Activated CD4-positive, alpha-beta memory T cell treated with anti-CD3 and anti-CD28 coated beads for 36 hours (primary cell): ENCODE measurements around the gene BTBD10. TPM values are rescaled to one million over a fixed set of nuclear protein-coding genes. Genes with fewer than 3 reads are reported as not detected.
A peak's percentile ranks its signal among the peaks of the same experiment; 100 is the strongest.

ENCODE experiments used
- CTCF ChIA-PET: fragments of 350-600 bp; sonication (Branson Sonifier 250); formaldehyde crosslinking; loops from one replicate; lab custom pipeline; 2021; ENCODE audit warnings: antibody characterized with exemption, inconsistent platforms; lab: Charles Lee
- POLR2A ChIA-PET: fragments of 350-600 bp; sonication (Branson Sonifier 250); formaldehyde crosslinking; loops from one replicate; lab custom pipeline; 2021; ENCODE audit warnings: antibody characterized with exemption; lab: Charles Lee
- DNase-seq: peaks from one replicate; pipeline ENCODE4 v3.0.0-alpha.2; 2020
- H3K27ac Mint-ChIP-seq: one replicate; pipeline ENCODE4 v1.8.0; 2021; ENCODE audit warnings: mixed read lengths
- H3K27me3 Mint-ChIP-seq: one replicate; pipeline ENCODE4 v1.8.0; 2021; ENCODE audit warnings: mixed read lengths
- H3K36me3 Mint-ChIP-seq: one replicate; pipeline ENCODE4 v1.8.0; 2021; ENCODE audit warnings: mixed read lengths
- H3K4me1 Mint-ChIP-seq: one replicate; pipeline ENCODE4 v1.8.0; 2021; ENCODE audit warnings: low read depth, mixed read lengths
- H3K4me3 Mint-ChIP-seq: one replicate; pipeline ENCODE4 v1.8.0; 2021; ENCODE audit warnings: mild to moderate bottlenecking, mixed read lengths
- H3K9me3 Mint-ChIP-seq: one replicate; pipeline ENCODE4 v1.8.0; 2021; ENCODE audit warnings: mixed read lengths
- intact Hi-C: fragments of 100-400 bp; cut with micrococcal nuclease; formaldehyde crosslinking; loops from one replicate; pipeline ENCODE4 v1.15.1; 2023
- total RNA-seq, 2 experiments: library from RNA; stranded (reverse); gene quantifications; one replicate each; pipeline ENCODE4 v1.2.3, GENCODE V29; 2021

The BTBD10 gene
- total RNA-seq, 2 experiments from 2014 or later = 22.3 to 24.3 TPM

- Mint-ChIP-seq H3K36me3 (peaks cover 20% of the 10 kb centered on the region), H3K9me3 (no peaks in the 10 kb centered on the region), H3K27ac (no peak overlapping the region), H3K4me3 (no peak overlapping the region), H3K4me1 (no peaks in the 10 kb centered on the region), H3K27me3 (no peaks in the 10 kb centered on the region)
- POLR2A ChIA-PET = no interaction called here
- intact Hi-C loops = no loop called here
- no peak for DNase-seq
- CTCF ChIA-PET = interaction anchor here (0.7 kb wide), 1 partner anchor 17 kb away, joined by 3 read pairs; no protein-coding TSS in a partner anchor
Measured at GRCh38 chr11:13366266-13367026, 96.6 kb downstream of the BTBD10 start.

DNA sequence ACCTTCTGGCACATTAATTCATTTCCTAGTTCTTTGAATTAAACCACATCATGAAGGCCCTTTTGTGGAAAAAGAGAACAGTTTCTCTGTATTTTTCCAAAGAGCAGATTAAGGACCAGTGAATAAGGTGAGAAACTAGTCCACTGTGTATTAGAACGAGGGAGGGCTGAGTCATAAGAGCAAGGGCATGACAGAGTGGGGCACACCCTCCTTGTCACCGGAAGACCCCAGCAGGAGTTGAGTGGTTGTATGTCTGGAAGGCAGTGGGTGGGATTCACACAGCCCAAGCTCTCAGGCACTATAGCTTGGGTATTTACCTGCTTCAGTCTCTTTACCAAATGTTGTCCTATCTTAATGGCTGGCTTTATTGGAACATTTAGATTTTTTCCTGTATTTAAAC, 98.6 kb downstream of the BTBD10 start:
- ChIA-PET POLR2A (no interaction called here), CTCF (interaction anchor here (1.0 kb wide), 1 partner anchor 21 kb away, joined by 3 read pairs; no protein-coding TSS in a partner anchor)
- no peak overlapping the region for H3K4me3 Mint-ChIP-seq
- no peaks in the 10 kb centered on the region for H3K4me1 Mint-ChIP-seq
- H3K27me3 Mint-ChIP-seq = no peaks in the 10 kb centered on the region
- DNase-seq = no peak
- intact Hi-C loops = no loop called here
- H3K36me3 Mint-ChIP-seq = peaks cover 28% of the 10 kb centered on the region
- H3K9me3 Mint-ChIP-seq = no peaks in the 10 kb centered on the region
- no peak overlapping the region for H3K27ac Mint-ChIP-seq

GRCh38 chr11:13362596-13363109, 100.4 kb downstream of the BTBD10 start:
- no peaks in the 10 kb centered on the region for H3K27me3 Mint-ChIP-seq
- H3K9me3 Mint-ChIP-seq = no peaks in the 10 kb centered on the region
- no peak overlapping the region for H3K27ac Mint-ChIP-seq
- H3K4me3 Mint-ChIP-seq = no peak overlapping the region
- DNase-seq = no peak
- H3K36me3 Mint-ChIP-seq = peaks cover 25% of the 10 kb centered on the region
- ChIA-PET POLR2A (no interaction called here), CTCF (interaction anchor here (0.5 to 0.7 kb wide), 2 partner anchors 23 to 364 kb away, joined by 3 read pairs; no protein-coding TSS in a partner anchor)
- intact Hi-C loops = no loop called here
- peaks cover 5% of the 10 kb centered on the region for H3K4me1 Mint-ChIP-seq

- H3K4me1 Mint-ChIP-seq = peaks cover 5% of the 10 kb centered on the region
- CTCF ChIA-PET = interaction anchor here (1.0 kb wide), 1 partner anchor 24 kb away, joined by 4 read pairs; no protein-coding TSS in a partner anchor
- no peak for DNase-seq
- POLR2A ChIA-PET = interaction anchor here (0.9 kb wide), 1 partner anchor 13 kb away, joined by 3 read pairs; no protein-coding TSS in a partner anchor
- peaks cover 22% of the 10 kb centered on the region for H3K36me3 Mint-ChIP-seq
- no peaks in the 10 kb centered on the region for H3K27me3 Mint-ChIP-seq
- intact Hi-C loops = no loop called here
- no peaks in the 10 kb centered on the region for H3K9me3 Mint-ChIP-seq
- H3K4me3 Mint-ChIP-seq = no peak overlapping the region
- H3K27ac Mint-ChIP-seq = no peak overlapping the region
Measured at GRCh38 chr11:13358596-13359270, 104.3 kb downstream of the BTBD10 start.

- CTCF ChIA-PET = interaction anchor here (1.9 kb wide), 1 partner anchor 13 kb away, joined by 7 read pairs; no protein-coding TSS in a partner anchor
- no peak for DNase-seq
- POLR2A ChIA-PET = no interaction called here
- intact Hi-C loops = no loop called here
- peaks cover 22% of the 10 kb centered on the region for H3K36me3 Mint-ChIP-seq
- H3K4me3 Mint-ChIP-seq = no peak overlapping the region
- peaks cover 5% of the 10 kb centered on the region for H3K4me1 Mint-ChIP-seq
- H3K27ac Mint-ChIP-seq = no peak overlapping the region
- no peaks in the 10 kb centered on the region for H3K27me3 Mint-ChIP-seq
- H3K9me3 Mint-ChIP-seq = no peaks in the 10 kb centered on the region
Measured at GRCh38 chr11:13357232-13357631, 105.8 kb downstream of the BTBD10 start.

- Mint-ChIP-seq H3K4me1 (peaks cover 5% of the 10 kb centered on the region), H3K27me3 (no peaks in the 10 kb centered on the region), H3K36me3 (peaks cover 19% of the 10 kb centered on the region), H3K27ac (no peak overlapping the region), H3K9me3 (no peaks in the 10 kb centered on the region), H3K4me3 (no peak overlapping the region)
- CTCF ChIA-PET = interaction anchor here (2.0 kb wide), 1 partner anchor 30 kb away, joined by 5 read pairs; no protein-coding TSS in a partner anchor
- POLR2A ChIA-PET = no interaction called here
- no peak for DNase-seq
- intact Hi-C loops = no loop called here
Measured at GRCh38 chr11:13355191-13355590, 107.8 kb downstream of the BTBD10 start.

GRCh38 chr11:13354335-13354734, 108.7 kb downstream of the BTBD10 start:
- Mint-ChIP-seq H3K9me3 (no peaks in the 10 kb centered on the region), H3K27ac (no peak overlapping the region), H3K4me1 (peaks cover 5% of the 10 kb centered on the region), H3K27me3 (no peaks in the 10 kb centered on the region), H3K36me3 (peaks cover 19% of the 10 kb centered on the region), H3K4me3 (no peak overlapping the region)
- ChIA-PET POLR2A (no interaction called here), CTCF (interaction anchor here (1.3 to 2.0 kb wide), 2 partner anchors 31 to 116 kb away, joined by 4 to 5 read pairs; no protein-coding TSS in a partner anchor)
- DNase-seq = no peak
- intact Hi-C loops = no loop called here

GRCh38 chr11:13352711-13353110, 110.3 kb downstream of the BTBD10 start:
- CTCF ChIA-PET = interaction anchor here (1.2 to 1.5 kb wide), 2 partner anchors 9 to 389 kb away, joined by 5 to 6 read pairs; no protein-coding TSS in a partner anchor
- peaks cover 16% of the 10 kb centered on the region for H3K36me3 Mint-ChIP-seq
- H3K27me3 Mint-ChIP-seq = no peaks in the 10 kb centered on the region
- no peak overlapping the region for H3K4me3 Mint-ChIP-seq
- no peaks in the 10 kb centered on the region for H3K9me3 Mint-ChIP-seq
- POLR2A ChIA-PET = no interaction called here
- intact Hi-C loops = no loop called here
- DNase-seq = no peak
- no peak overlapping the region for H3K27ac Mint-ChIP-seq
- peaks cover 10% of the 10 kb centered on the region for H3K4me1 Mint-ChIP-seq

DNA sequence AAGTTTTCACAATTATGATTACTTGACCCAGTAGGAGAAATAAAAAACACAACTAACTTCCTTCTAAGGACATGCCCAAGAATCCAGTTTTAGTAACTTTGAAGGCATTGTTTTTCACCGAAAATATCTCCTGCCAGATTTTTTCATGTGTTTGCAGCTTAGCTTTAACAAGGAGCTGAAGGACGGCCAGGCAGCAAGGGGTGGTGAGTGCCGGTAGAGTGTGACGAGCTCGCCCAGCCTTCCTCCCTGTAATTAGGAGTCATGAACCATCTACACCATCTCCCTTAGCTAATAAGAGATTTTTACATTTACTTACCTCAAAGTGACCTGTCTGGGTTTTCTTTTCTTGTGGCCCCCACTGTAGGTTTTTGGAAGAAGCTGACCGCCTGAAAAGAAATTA, 113.4 kb downstream of the BTBD10 start:
- intact Hi-C loops = no loop called here
- Mint-ChIP-seq H3K4me1 (peaks cover 17% of the 10 kb centered on the region), H3K4me3 (no peak overlapping the region), H3K27ac (no peak overlapping the region), H3K36me3 (peaks cover 11% of the 10 kb centered on the region), H3K9me3 (no peaks in the 10 kb centered on the region), H3K27me3 (no peaks in the 10 kb centered on the region)
- ChIA-PET CTCF (interaction anchor here (0.8 to 2.3 kb wide), 6 partner anchors 12 to 386 kb away, joined by 3 to 8 read pairs (median 4); no protein-coding TSS in a partner anchor), POLR2A (no interaction called here)
- DNase-seq = no peak

- Mint-ChIP-seq H3K9me3 (no peaks in the 10 kb centered on the region), H3K4me1 (peaks cover 22% of the 10 kb centered on the region), H3K36me3 (peaks cover 11% of the 10 kb centered on the region), H3K4me3 (no peak overlapping the region), H3K27me3 (no peaks in the 10 kb centered on the region), H3K27ac (no peak overlapping the region)
- ChIA-PET POLR2A (no interaction called here), CTCF (interaction anchor here (0.8 to 2.3 kb wide), 4 partner anchors 11 to 385 kb away, joined by 3 to 8 read pairs (median 4); no protein-coding TSS in a partner anchor)
- DNase-seq = no peak
- intact Hi-C loops = no loop called here
Measured at GRCh38 chr11:13349046-13349445, 114.0 kb downstream of the BTBD10 start.

DNA sequence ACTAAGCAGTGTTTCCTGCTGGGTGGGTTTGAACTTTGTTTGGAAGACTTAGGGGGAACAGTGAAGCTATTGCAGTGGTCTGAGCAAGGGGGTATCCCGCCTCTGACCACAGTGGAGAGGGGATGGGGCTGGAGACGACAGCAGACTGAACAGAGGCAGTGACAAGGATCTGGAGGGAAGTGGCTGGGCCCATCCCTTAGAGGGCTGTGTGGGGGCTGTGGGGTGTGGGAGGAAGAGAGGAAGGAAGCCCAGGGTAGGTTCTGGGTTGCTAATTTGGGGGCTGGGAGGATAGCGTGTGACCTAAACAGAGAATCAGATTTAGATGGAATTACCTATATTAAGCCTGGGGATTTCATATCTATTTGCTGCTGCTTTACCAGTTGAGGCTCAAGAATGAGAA, 114.7 kb downstream of the BTBD10 start:
- intact Hi-C loops = no loop called here
- Mint-ChIP-seq H3K36me3 (peaks cover 11% of the 10 kb centered on the region), H3K27ac (peak overlapping the region; percentile 50), H3K4me3 (no peak overlapping the region), H3K27me3 (no peaks in the 10 kb centered on the region), H3K4me1 (peaks cover 23% of the 10 kb centered on the region), H3K9me3 (no peaks in the 10 kb centered on the region)
- POLR2A ChIA-PET = no interaction called here
- CTCF ChIA-PET = interaction anchor here (1.0 to 1.6 kb wide), 2 partner anchors 98 to 138 kb away, joined by 3 to 8 read pairs; no protein-coding TSS in a partner anchor
- no peak for DNase-seq

DNA sequence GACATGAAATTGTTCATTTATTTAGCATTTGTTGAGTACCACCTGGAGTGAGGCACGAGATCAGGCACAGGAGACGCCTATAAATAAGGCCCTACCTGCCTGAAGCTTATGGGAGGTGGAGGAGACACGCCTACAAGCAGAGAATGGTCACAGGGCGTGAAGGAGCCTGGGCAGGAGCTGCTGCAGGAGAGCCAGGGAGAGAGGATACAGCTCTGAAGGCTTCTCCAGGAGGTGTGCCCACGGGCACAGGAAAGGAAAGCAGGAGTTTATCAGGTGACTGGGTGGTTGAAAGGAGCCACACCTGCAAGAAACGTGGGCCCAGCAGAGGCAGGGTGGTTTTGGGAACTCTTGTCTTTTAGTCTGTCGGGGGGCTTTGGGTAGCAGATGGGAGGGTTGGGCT, 115.1 kb downstream of the BTBD10 start:
- ChIA-PET CTCF (interaction anchor here (1.0 to 1.6 kb wide), 2 partner anchors 98 to 137 kb away, joined by 3 to 8 read pairs; no protein-coding TSS in a partner anchor), POLR2A (no interaction called here)
- Mint-ChIP-seq H3K27me3 (no peaks in the 10 kb centered on the region), H3K4me1 (peaks cover 23% of the 10 kb centered on the region), H3K4me3 (no peak overlapping the region), H3K9me3 (no peaks in the 10 kb centered on the region), H3K27ac (peak overlapping the region; percentile 50), H3K36me3 (peaks cover 9% of the 10 kb centered on the region)
- DNase-seq = no peak
- intact Hi-C loops = no loop called here
